MG63 (cell line): ENCODE data around the gene HCN3. TPM values are rescaled to one million over a fixed set of nuclear protein-coding genes. Genes with fewer than 3 reads are reported as not detected.
"Not testable (repeated sequence)": the region's sequence is repeated elsewhere in the genome, so short reads cannot be mapped to it uniquely, and the experiment has no call there.

Experiments
- DNase-seq: peaks from one replicate; pipeline ENCODE4 v3.0.0-alpha.2; 2020
- H3K27me3 ChIP-seq: fragments of 250-450 bp; sonication (Bioruptor Pico); 2 replicates; pipeline ENCODE4 v1.5.1; 2020; ENCODE audit warnings: mild to moderate bottlenecking, moderate library complexity
- H3K36me3 ChIP-seq: fragments of 250-450 bp; sonication (Bioruptor Pico); 2 replicates; pipeline ENCODE4 v1.5.1; 2020; ENCODE audit warnings: mild to moderate bottlenecking, moderate library complexity
- H3K4me3 ChIP-seq: fragments of 250-450 bp; sonication (Bioruptor Pico); 2 replicates; pipeline ENCODE4 v1.5.1; 2020; ENCODE audit warnings: mild to moderate bottlenecking, moderate library complexity
- H3K9me3 ChIP-seq: fragments of 250-450 bp; sonication (Bioruptor Pico); 2 replicates; pipeline ENCODE4 v1.5.1; 2020; ENCODE audit warnings: mild to moderate bottlenecking, moderate library complexity
- total RNA-seq: library from RNA; depleted of rRNA; stranded (reverse); fragments of >200 nt; shearing (Covaris generic); gene quantifications from 2 replicates; pipeline ENCODE4 v1.2.3, GENCODE V29; 2014; ENCODE audit warnings: low replicate concordance; rRNA removed

The HCN3 gene
- total RNA-seq = 0.10 and 1.2 TPM in 2 replicates

DNA sequence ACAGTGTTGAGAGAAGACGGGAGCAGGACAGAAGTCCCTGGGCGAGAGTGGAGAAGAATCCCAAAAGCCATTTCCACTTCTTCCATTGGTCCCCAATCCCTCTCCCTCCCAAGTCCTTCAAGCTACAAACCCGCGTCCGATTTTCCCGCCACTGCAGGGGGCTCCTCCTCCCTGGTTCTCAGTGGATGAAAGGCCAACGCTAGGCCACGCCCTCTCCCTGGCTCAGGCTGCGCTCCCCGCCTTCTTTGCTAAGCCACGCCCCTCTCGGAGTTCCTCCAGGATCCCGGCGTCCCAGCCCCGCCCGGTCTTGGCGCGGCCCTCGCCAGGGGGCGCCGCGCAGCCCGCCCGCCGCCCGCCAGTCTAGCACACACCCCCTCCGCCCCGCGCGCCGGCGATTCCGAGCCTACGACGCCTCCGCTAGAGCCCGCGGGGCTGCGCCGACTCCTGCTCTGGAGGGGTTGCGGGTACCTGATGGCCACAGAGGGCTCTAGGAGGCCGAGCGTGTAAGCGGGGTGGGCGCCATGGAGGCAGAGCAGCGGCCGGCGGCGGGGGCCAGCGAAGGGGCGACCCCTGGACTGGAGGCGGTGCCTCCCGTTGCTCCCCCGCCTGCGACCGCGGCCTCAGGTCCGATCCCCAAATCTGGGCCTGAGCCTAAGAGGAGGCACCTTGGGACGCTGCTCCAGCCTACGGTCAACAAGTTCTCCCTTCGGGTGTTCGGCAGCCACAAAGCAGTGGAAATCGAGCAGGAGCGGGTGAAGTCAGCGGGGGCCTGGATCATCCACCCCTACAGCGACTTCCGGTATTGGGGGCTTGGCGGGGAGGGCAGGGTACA, at the start of gene HCN3:
HCN3 (plus strand) TSS at position 394 of the 832 bp plus-strand sequence; CDS start at position 522, 128 bp downstream.
- H3K36me3 ChIP-seq = peaks cover 1% of the 10 kb centered on the region
- H3K27me3 ChIP-seq = no peaks in the 10 kb centered on the region
- DNase-seq = peak; percentile 92
- no peaks in the 10 kb centered on the region for H3K9me3 ChIP-seq
- H3K4me3 ChIP-seq = peak within 1 kb of the TSS; percentile 66

DNA sequence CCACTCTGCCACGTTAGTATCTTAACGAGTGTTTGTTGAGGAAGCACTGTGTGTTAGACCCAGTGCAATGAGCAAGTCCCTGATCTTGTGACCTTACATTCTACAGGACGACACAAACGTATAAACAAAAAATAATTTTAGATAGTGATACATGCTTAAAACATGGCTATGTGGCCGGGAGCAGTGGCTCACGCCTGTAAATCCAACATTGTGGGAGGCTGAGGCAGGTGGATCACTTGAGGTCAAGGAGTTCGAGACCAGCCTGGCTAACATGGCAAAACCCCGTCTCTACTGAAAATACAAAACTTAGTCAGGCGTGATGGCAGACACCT, 49.2 kb upstream of the HCN3 start:
- H3K36me3 ChIP-seq = peaks cover 4% of the 10 kb centered on the region
- DNase-seq = no peak

DNA sequence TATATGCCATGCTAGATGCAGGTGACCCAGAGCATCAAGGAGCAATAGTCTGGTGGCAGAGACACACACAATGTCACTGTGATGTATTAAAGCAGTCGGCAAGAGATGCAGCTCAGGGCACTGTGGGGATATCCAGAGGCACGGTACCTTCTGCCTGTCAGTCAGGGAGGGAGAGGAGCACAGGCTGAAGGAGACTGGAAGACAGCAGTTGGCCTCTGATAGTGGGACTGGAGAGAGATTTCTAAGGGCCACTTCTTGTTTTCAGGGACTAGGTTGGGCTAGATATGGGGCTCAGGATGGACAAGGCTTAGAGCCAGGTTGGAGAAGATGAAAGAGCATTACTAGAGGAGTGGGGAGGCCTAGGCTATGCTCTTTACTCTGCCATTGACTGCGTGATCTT, 46.0 kb upstream of the HCN3 start:
- DNase-seq, H3K4me3 ChIP-seq, H3K9me3 ChIP-seq, H3K27me3 ChIP-seq, H3K36me3 ChIP-seq: not testable (repeated sequence)

More for the DNA sequence above, 49.2 kb upstream of the HCN3 start:
- H3K9me3 ChIP-seq = no peaks in the 10 kb centered on the region
- no peaks in the 10 kb centered on the region for H3K27me3 ChIP-seq
- peak overlapping the region; percentile 70 for H3K4me3 ChIP-seq

DNA sequence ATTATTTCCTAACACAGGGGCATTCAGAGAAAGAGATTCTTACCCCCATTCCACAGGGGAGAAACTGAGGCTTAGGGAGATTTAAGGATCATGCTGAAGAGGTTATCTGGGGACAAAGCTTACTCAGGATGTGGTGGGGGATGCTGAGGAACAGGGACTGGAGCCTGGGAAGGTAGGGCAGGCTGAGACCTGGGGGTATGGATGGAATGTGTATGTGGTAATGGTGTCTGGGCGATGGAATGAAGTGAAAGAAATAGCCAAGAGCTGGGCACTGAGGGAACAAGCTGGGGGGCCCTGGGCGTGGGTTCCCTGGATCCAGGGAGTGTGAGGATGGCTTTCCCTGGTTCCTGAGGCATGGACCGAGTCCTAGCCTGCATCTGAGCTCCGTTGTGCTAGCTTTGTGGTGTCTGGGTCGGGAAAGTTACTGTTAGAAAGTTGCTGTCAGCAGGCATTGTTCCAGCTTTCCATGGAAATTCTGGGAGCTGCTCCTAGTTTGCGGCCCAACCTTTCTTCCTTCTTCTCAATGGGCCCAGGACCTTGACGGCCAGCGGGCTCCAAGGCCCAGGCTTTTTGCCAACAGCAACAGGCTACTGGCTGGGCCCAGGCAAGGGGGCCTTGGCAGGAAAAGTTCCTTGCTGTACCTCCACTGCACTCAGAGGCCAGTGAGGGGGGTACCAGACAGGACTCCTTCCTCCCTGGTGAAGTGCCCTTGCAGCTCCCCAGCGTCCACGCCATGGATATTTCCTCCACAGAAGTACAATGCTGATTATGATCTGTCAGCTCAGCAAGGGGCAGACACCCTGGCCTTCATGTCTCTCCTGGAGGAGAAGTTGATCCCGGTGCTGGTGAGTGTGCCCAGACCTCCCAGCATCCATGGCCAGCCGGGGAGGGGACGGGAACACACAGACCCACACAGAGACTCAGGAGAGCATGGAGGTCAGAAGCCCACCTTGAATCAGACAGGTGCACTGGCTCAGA, 45.0 kb upstream of the HCN3 start:
- not testable (repeated sequence) for H3K36me3 ChIP-seq, H3K27me3 ChIP-seq, DNase-seq, H3K9me3 ChIP-seq, H3K4me3 ChIP-seq

DNA sequence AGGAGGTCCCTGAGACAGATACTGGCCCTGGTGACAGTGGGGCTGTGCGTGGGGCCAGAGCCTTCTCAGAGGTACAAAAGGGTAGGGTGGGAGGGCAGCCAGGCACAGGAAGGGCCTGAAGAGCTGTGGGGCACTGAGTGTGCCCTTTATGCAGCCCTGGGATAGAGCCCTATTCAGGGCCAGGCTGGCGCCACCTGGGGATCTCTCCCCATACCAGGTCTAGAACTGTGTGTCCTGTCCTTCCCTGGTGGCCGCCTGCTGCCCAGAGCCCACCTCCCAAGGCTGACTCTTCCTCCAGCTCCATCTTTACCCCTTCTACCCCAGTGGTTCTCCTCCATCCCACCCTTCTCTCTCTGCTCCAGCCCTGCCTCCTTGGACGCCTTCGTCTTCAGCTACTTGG, 43.8 kb upstream of the HCN3 start:
- H3K4me3 ChIP-seq, H3K36me3 ChIP-seq, DNase-seq, H3K27me3 ChIP-seq, H3K9me3 ChIP-seq: not testable (repeated sequence)

DNA sequence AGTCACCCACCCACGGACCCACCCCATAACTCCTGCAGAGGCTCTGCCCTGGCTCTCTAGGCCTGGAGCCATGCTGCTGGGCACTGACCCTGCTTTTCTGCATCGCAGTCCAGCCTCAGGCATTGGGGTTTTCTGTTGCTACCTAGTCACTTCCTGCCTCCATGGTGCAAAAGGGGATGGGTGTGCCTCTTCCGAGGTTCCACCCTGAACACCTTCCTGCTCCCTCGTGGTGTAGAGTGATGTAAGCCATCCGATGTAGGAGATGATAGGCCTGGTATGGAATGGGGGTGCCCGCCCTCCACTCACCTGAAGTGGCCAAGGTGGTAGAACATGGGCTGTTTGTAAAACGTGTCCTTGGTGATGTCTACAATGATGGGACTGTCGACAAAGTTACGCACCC, 41.9 kb upstream of the HCN3 start:
- not testable (repeated sequence) for H3K27me3 ChIP-seq, H3K9me3 ChIP-seq, H3K4me3 ChIP-seq, H3K36me3 ChIP-seq, DNase-seq

DNA sequence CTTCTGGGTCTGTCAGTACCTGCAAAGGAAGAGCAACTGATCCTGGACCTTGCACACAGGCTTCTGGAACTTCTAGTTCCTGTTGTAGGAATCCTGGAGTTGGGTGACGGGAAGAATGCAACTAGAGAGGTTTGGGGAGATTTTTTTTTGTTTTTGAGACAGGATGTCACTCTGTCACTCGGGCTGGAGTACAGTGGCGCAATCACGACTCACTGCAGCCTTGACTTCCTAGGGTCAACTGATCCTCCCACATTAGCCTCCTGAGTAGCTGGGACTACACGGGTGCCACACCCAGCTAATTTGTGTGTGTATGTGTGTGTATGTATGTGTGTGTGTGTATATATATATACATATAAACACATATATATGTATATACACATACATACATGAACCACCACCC, 40.8 kb upstream of the HCN3 start:
- H3K27me3 ChIP-seq = no peaks in the 10 kb centered on the region
- no peak overlapping the region for H3K4me3 ChIP-seq
- no peaks in the 10 kb centered on the region; the same call in 1 of the 2 replicates for H3K36me3 ChIP-seq
- DNase-seq = no peak
- H3K9me3 ChIP-seq = no peaks in the 10 kb centered on the region

DNA sequence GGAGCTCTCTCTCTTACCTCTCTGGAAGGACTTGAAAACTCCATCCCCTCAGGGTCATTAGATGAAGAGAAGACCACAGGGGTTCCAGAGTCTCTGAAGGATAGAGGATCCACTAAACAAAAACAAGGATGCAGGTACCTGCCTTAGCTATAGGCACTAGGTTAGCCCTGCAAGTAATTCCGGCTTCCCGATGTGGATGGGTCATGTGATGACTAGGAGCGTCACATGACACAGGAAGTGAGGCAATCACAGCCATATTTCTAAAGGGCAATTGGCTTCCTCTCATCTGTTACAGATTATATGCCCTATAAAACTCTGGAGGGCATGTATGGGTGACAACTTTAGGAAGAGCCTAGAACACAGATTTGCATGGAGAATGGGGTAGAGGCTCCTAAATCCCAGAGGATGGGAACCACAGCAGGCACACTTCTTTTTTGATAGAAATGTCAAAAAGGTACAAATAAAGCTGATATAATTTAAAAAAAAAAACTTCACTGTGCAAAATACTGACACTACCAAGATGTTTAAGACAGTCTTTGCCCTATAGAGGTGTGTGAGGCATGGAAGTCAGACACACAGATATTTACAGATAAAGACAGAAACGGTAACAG, 36.1 kb upstream of the HCN3 start:
- Histone ChIP-seq H3K9me3 (no peaks in the 10 kb centered on the region), H3K36me3 (no peaks in the 10 kb centered on the region; the same call in none of the 2 replicates), H3K4me3 (peak overlapping the region; percentile 45), H3K27me3 (no peaks in the 10 kb centered on the region)
- DNase-seq = peak; percentile 64

DNA sequence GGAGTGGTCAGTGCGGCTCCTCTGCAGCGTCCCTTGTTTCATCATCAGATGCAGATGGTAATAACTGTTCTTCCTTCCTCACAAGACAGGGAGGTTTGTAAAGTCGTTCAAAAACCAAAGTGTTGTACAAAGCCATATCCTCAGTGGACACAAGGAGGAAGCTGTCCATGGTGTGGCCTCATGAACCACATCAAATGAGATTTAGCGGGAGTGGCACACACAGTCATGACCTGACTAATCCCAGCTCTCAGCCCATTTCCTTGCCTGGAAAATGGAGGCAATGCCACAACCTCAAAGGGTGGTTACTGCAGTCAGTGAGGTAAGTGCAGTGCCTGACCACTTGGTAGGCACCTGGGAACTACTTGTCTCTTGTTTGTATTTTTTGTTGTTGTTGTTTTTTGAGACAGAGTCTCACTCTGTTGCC, 35.4 kb upstream of the HCN3 start:
- no peaks in the 10 kb centered on the region for H3K9me3 ChIP-seq
- DNase-seq = no peak
- no peak overlapping the region for H3K4me3 ChIP-seq
- H3K36me3 ChIP-seq = peaks cover under 1% of the 10 kb centered on the region
- H3K27me3 ChIP-seq = no peaks in the 10 kb centered on the region

DNA sequence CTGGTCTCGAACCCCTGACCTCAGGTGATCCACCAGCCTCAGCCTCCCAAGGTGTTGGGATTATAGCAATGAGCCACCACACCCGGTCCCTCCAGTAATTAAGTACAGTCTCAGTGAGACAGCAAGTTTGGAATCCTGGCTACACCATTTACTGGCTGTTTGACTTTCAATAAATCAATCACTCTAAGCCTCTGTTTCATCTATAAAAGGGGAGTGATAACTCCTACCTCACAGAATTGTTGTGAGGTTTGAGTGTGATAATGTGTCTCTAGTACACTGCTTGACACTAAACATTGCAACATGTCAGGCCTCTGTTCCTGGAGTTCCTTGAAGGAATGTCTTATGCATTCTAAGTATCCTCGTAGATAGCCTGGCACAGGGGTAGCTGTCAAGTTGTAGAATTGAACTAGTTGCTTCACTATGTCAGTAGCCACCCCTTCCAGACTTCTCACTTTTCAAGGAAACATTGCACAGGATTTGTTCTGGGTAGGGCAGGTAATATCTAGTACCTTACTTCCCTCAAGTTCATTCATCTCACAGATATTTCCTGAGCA, 34.4 kb upstream of the HCN3 start:
- no peaks in the 10 kb centered on the region for H3K9me3 ChIP-seq
- peak overlapping the region; percentile 82 for H3K4me3 ChIP-seq
- DNase-seq = no peak
- no peaks in the 10 kb centered on the region for H3K27me3 ChIP-seq
- H3K36me3 ChIP-seq = peaks cover 11% of the 10 kb centered on the region

DNA sequence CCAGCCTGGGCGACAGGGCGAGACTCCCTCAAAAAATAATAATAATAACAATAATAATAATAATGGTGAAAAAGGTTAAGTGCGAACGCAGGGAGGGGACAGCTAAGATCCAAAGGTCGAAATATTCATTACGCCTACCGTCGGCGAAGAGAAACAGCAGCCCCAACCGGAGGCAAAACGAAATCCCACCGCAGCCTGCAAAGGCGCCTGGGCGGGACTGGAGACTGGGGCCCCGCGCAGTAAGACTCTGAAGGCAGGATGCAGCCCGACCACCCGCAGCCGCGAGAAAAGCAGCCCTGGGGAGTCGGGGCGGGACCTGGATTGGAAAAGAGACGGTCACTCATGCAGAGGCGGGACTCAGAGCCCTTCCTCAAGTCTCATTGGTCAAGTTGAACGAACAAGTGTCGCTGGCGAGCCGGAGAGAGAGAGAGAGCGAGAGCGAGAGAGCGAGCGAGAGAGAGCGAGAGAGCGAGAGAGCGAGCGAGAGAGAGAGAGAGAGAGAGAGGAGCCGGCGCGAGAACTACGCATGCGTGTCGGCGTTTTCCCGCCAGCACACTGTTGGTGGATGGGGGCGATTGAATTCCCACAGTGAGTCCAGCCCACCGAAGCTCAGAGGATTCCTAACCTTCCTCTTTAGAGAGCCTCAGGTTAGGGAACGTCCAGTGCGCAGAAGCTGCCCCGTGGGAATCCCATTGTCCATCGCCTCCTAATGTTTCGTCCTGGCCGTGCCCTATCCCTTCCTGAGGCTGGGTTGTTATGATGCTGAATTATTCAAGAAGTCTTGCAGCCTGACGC, 32.7 kb upstream of the HCN3 start:
- peak; percentile 99 for DNase-seq
- Histone ChIP-seq H3K36me3 (peaks cover 27% of the 10 kb centered on the region), H3K27me3 (no peaks in the 10 kb centered on the region), H3K9me3 (no peaks in the 10 kb centered on the region), H3K4me3 (peak overlapping the region; percentile 82)

DNA sequence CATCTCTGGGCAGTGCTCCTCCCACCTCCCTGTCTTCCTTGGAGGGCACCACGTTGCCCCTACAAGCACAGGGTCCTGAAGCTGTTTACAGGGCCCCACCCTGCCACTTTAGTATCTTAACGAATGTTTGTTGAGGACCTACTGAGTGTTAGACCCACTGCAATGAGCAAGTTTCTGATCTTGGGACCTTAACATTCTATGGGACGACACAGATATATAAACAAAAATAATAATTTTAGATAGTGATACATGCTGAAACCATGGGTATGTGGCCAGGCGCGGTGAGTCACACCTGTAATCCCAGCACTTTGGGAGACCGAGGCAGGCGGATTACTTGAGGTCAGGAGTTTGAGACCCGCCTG, 32.1 kb upstream of the HCN3 start:
- Histone ChIP-seq H3K9me3 (no peaks in the 10 kb centered on the region), H3K4me3 (peak overlapping the region; percentile 82), H3K27me3 (no peaks in the 10 kb centered on the region), H3K36me3 (peaks cover 30% of the 10 kb centered on the region)
- no peak for DNase-seq

DNA sequence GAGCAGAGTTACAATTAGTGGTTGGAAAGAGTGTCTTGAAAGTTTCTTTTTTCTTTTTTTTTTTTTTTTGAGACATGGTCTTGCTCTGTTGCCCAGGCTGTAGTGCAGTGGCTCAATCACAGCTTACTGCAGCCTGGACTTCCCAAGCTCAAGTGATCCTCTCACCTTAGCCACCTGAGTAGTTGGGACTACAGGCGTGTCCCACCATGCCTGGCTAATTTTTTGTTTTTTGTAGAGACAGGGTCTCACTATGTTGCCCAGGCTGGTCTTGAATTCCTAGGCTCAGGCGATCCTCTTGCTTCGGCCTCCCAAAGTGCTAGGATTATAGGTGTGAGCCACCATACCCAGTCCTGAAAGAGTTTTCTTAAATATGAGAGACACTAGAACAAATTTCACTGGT, 30.5 kb upstream of the HCN3 start:
- H3K36me3 ChIP-seq = peaks cover 41% of the 10 kb centered on the region
- not testable (repeated sequence) for H3K4me3 ChIP-seq, H3K27me3 ChIP-seq, DNase-seq, H3K9me3 ChIP-seq

DNA sequence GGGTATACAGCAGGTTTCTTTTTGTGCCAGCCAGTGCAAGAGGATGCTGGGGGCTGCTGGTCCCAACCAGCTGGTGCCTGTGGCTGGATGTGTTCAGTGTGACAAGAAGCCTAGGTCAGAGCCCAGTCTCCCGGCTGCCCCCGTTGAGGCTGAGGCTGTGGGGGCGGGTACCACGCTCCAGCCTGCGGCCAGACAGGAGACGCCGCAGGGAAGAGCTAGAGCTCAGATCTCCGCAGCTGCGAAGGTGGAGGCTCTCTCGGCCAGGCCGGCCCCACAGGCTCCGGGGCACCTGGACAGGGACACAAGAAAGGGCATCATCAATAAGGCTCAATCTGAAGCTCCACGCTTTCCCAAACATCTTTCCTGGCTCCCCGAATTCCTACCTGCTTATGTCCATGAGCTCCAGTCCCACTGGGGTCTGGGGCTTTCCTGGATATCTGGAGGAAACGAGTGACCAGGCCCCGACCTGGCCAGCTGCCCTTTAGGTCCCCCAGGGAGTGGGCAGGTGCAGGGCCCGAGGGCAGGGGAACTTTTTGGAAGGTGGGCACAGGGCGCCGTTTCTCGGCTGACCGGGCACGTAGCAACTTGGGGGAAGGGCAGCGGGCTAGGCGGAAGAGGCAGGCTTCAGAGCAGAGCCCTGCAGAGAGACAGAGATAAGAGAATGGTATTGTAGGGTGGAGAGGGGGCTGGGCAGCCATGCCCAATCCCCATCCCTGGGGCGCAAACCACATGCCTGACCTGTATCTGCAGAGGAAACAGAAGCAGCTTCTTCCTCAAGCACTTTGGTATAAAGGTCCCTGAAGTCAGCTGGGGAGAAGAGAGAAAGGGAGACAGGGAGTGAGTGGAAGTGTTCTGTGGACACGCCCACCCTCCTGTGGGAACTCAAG, 29.4 kb upstream of the HCN3 start:
- Histone ChIP-seq H3K9me3 (no peaks in the 10 kb centered on the region), H3K4me3 (no peak overlapping the region), H3K36me3 (peaks cover 41% of the 10 kb centered on the region), H3K27me3 (no peaks in the 10 kb centered on the region)
- no peak for DNase-seq

DNA sequence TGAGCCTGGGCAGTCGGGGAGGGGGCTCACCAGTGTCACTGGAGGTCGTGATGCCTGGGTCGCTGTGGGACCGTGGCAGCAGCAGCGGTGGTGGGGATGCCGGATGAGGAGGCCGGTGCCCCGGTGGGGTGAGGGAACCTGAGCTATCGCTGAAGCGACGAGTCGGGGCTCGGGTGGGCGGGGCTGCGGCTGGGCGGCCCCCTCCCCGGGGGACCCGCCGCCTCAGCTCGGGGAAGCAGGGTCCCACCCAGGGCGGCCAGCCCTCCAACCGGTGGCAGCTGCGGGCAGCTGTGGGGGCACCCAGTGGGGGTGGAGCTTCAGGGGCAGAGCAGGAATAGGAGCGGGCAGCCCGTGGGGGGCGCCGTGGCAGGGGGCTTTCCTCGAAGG, 27.0 kb upstream of the HCN3 start:
- Histone ChIP-seq H3K36me3 (peaks cover 49% of the 10 kb centered on the region), H3K27me3 (no peaks in the 10 kb centered on the region), H3K9me3 (no peaks in the 10 kb centered on the region), H3K4me3 (no peak overlapping the region)
- DNase-seq = no peak
